HG03442 (cell line): Measurements from ENCODE around the gene ALKBH1.

ENCODE experiments used
- ATAC-seq: cut with Tn5 transposase; IDR thresholded peaks from one replicate; pipeline ENCODE4 v1.9.1; 2021; ENCODE audit warnings: mild to moderate bottlenecking, moderate library complexity; ENCODE audit not compliant: unreplicated experiment

Gene ALKBH1

DNA sequence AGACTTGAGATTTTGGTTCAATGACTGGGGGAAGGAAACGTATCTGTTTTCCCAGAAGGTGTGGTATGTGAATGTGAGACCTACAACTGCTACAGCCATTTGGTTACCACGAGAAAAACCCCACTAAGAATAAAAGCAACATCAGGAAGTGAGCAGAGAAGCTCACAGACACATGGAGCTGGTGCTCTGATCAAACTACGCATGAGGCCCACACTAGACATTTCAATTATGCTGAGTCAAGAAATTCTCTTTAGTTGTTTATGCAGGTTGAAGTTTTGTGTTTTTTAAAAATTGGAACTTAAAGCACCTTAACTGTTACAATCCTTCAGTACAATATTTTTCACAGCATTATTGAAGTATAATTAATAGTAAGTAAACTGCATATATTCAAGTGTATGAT is 82.5 kb downstream of the ALKBH1 start:
- ATAC-seq: no peak

DNA sequence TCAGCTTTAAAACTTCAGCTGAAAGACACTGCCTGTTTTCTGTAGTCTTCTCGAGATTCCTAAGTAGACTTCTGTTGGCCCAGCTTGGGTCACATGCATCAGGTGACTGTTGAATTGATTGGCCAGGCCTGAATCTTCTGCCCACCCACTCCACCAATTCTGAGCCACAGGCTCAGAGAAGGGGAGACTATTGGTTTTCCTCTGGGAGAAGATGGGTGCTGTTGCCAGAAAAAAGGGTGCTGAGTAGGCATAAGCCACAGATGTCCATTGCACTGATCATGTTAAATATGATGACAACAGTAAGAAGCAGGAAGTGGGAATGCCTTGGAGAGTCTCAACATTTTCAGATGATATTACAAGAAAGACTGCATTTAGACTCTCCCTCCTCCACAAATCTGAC is 84.6 kb downstream of the ALKBH1 start:
- ATAC-seq: no peak
